GM21528 (cell line): Measurements from ENCODE around the gene SDCBP2.

Source experiments
- ATAC-seq: cut with Tn5 transposase; IDR thresholded peaks from one replicate; pipeline ENCODE4 v1.9.1; 2021; ENCODE audit warnings: mild to moderate bottlenecking, moderate library complexity; ENCODE audit not compliant: unreplicated experiment, low FRiP score

The SDCBP2 gene

GRCh38 chr20:1315804-1316203 lies 13.1 kb downstream of the SDCBP2 start:
- no peak for ATAC-seq

GRCh38 chr20:1313236-1313964 lies 15.5 kb downstream of the SDCBP2 start:
- no peak for ATAC-seq

GRCh38 chr20:1312904-1313235 lies 16.1 kb downstream of the SDCBP2 start:
- ATAC-seq: no peak

- ATAC-seq: no peak
Observed at GRCh38 chr20:1312308-1312707, 16.6 kb downstream of the SDCBP2 start.

GRCh38 chr20:1310506-1311190 lies 18.3 kb downstream of the SDCBP2 start:
- no peak for ATAC-seq

- ATAC-seq: no peak
Observed at GRCh38 chr20:1310071-1310470, 18.9 kb downstream of the SDCBP2 start.

- no peak for ATAC-seq
Observed at GRCh38 chr20:1309439-1309847, 19.5 kb downstream of the SDCBP2 start.

- ATAC-seq: no peak
Observed at GRCh38 chr20:1308702-1309095, 20.2 kb downstream of the SDCBP2 start.

- no peak for ATAC-seq
Observed at GRCh38 chr20:1308067-1308701, 20.8 kb downstream of the SDCBP2 start.

- no peak for ATAC-seq
Observed at GRCh38 chr20:1307571-1307971, 21.4 kb downstream of the SDCBP2 start.

- ATAC-seq: no peak
Observed at GRCh38 chr20:1307171-1307570, 21.8 kb downstream of the SDCBP2 start.

- ATAC-seq: no peak
Observed at GRCh38 chr20:1306316-1307135, 22.4 kb downstream of the SDCBP2 start.

- no peak for ATAC-seq
Observed at GRCh38 chr20:1305712-1306111, 23.2 kb downstream of the SDCBP2 start.

GRCh38 chr20:1304710-1305515 lies 24.0 kb downstream of the SDCBP2 start:
- no peak for ATAC-seq

- no peak for ATAC-seq
Observed at GRCh38 chr20:1302685-1303541, 26.0 kb downstream of the SDCBP2 start.

GRCh38 chr20:1301031-1301529 lies 27.9 kb downstream of the SDCBP2 start:
- no peak for ATAC-seq

GRCh38 chr20:1300083-1300840 lies 28.7 kb downstream of the SDCBP2 start:
- no peak for ATAC-seq

GRCh38 chr20:1299522-1299921 lies 29.4 kb downstream of the SDCBP2 start:
- no peak for ATAC-seq
